Measurements from ENCODE around the gene FBXO7.

DNA sequence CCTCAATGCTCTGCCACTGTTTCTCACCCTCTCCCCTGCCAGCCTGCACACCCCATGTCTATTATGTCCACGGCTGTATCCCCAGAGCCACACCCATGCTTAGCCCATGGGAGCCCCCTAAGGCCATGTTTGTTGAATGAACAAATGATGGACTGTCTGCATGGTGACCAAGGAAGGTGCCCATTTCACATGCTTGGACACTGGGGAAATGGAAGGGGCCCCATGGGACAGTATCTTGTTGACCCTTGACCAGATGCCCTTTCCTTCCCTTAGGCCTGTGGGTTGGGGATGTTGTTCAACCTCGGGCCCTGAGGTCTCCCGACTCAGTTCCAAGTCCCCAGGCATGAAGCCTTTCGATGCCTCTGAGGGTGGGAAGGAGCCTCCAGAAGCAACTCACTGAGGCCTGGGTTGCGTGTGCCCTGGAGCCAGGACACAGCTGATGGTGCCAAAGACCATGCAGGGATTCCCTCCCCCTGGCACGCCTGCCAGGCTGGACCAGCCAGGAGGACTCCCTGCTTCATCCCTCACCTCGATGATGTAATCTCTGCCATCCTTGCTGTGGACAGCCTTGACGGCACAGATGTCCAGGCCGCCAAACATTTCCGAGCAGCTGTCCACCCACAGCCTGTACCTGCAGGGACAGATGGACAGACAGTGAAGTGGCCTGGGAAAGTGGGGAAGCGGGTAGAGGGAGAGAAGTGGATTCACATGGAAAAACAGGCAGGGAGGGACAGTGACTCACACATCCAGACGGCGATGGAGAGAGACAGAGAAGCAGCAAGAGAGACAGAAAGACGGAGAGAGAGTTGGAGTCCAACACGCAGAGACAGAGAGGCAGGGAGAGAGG is 58.9 kb downstream of the FBXO7 start:
- TF ChIP-seq, protein P1, sequence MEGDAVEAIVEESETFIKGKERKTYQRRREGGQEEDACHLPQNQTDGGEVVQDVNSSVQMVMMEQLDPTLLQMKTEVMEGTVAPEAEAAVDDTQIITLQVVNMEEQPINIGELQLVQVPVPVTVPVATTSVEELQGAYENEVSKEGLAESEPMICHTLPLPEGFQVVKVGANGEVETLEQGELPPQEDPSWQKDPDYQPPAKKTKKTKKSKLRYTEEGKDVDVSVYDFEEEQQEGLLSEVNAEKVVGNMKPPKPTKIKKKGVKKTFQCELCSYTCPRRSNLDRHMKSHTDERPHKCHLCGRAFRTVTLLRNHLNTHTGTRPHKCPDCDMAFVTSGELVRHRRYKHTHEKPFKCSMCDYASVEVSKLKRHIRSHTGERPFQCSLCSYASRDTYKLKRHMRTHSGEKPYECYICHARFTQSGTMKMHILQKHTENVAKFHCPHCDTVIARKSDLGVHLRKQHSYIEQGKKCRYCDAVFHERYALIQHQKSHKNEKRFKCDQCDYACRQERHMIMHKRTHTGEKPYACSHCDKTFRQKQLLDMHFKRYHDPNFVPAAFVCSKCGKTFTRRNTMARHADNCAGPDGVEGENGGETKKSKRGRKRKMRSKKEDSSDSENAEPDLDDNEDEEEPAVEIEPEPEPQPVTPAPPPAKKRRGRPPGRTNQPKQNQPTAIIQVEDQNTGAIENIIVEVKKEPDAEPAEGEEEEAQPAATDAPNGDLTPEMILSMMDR (IDR thresholded peaks at IDR 0.05), result no peak
- no peak for TF ChIP-seq POLR2A (IDR thresholded peaks at IDR 0.05)

Measured in prostate gland (tissue), 2 donors.